ENCODE results near the gene AMPD2.

DNA sequence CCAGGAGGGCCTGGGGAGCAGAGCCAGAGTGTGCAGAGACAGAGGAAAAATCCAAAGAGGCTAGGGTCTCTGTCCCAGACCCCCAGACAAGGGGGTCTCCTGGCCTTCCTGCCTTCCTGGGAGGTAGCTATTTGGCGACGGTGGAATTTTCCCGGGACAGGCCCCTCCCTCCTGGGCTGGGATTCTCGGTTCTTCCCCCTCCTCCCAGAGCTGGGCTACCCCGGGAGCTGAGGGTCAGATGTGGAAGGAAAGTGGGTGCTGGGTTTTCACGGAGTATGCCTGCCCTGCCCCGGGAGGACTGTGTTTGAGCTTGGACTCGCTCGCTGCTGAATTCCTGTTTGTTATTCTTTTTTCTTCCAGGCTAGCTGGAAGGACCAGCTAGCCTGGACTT is 759 bp downstream of the AMPD2 start:
- TF ChIP-seq, protein P1, sequence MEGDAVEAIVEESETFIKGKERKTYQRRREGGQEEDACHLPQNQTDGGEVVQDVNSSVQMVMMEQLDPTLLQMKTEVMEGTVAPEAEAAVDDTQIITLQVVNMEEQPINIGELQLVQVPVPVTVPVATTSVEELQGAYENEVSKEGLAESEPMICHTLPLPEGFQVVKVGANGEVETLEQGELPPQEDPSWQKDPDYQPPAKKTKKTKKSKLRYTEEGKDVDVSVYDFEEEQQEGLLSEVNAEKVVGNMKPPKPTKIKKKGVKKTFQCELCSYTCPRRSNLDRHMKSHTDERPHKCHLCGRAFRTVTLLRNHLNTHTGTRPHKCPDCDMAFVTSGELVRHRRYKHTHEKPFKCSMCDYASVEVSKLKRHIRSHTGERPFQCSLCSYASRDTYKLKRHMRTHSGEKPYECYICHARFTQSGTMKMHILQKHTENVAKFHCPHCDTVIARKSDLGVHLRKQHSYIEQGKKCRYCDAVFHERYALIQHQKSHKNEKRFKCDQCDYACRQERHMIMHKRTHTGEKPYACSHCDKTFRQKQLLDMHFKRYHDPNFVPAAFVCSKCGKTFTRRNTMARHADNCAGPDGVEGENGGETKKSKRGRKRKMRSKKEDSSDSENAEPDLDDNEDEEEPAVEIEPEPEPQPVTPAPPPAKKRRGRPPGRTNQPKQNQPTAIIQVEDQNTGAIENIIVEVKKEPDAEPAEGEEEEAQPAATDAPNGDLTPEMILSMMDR (IDR thresholded peaks at IDR 0.05; ENCODE audit: low read depth, low read length, missing input control) = no peak
- TF ChIP-seq HNF4G (IDR thresholded peaks at IDR 0.05) (no peak), GABPA (IDR thresholded peaks at IDR 0.05 in 1 of 2, conservative IDR thresholded peaks at IDR 0.05 in 1 of 2) (no peak), EGR1 (IDR thresholded peaks at IDR 0.05; ENCODE audit: low read depth in 2 of 2) (no peak), SP1 (IDR thresholded peaks at IDR 0.05) (no peak), JUND (IDR thresholded peaks at IDR 0.05) (no peak), RXRA (IDR thresholded peaks at IDR 0.05) (no peak), RAD21 (IDR thresholded peaks at IDR 0.05) (no peak), YY1 (IDR thresholded peaks at IDR 0.05) (no peak)
- TF ChIP-seq, protein P2, sequence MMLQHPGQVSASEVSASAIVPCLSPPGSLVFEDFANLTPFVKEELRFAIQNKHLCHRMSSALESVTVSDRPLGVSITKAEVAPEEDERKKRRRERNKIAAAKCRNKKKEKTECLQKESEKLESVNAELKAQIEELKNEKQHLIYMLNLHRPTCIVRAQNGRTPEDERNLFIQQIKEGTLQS (IDR thresholded peaks at IDR 0.05) = no peak
- TF ChIP-seq, protein P3, sequence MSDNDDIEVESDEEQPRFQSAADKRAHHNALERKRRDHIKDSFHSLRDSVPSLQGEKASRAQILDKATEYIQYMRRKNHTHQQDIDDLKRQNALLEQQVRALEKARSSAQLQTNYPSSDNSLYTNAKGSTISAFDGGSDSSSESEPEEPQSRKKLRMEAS (IDR thresholded peaks at IDR 0.05) = no peak

Data from liver (tissue), 3 donors.